HEK293 (cell line): ENCODE data around the gene GRM4.
A peak's percentile ranks its signal among the peaks of the same experiment; 100 is the strongest.

Experiments
- CTCF ChIA-PET: fragments of 350-600 bp; formaldehyde crosslinking; extraction: SDS; loops from one replicate; lab custom pipeline; 2021; ENCODE audit warnings: antibody characterized with exemption; lab: Yijun Ruan, JAX
- POLR2A ChIA-PET: fragments of 300-600 bp; formaldehyde crosslinking; extraction: SDS; loops from one replicate; lab custom pipeline; 2020; ENCODE audit warnings: antibody characterized with exemption, inconsistent platforms; lab: Yijun Ruan, JAX
- H3K27ac ChIP-seq: fragments of 200-500 bp; sonication (Bioruptor generic); 2 replicates; pipeline ENCODE4 v1.5.1; 2014; ENCODE audit warnings: low read depth, low read length, control low read depth, inconsistent platforms; ENCODE audit errors: extremely low read depth
- H3K36me3 ChIP-seq, 2 experiments: fragments of 200-500 bp in 1 of 2; sonication (Bioruptor generic) in 1 of 2; 1 replicate in 1 of 2; 2 replicates in 1 of 2; pipeline ENCODE4 v1.5.1; 2014 to 2017; ENCODE audit warnings: inconsistent platforms in 2 of 2, low read length in 2 of 2; ENCODE audit not compliant: control insufficient read depth in 2 of 2, insufficient read depth in 1 of 2
- H3K4me1 ChIP-seq: fragments of 200-500 bp; sonication (Bioruptor generic); 2 replicates; pipeline ENCODE4 v1.5.1; 2014; ENCODE audit warnings: mild to moderate bottlenecking, low read length, inconsistent platforms; ENCODE audit not compliant: control insufficient read depth, insufficient read depth
- H3K4me3 ChIP-seq: 2 replicates; pipeline ENCODE4 v1.5.1; 2011; ENCODE audit warnings: low read depth, mild to moderate bottlenecking, control low read depth, low read length, moderate library complexity
- H3K9me3 ChIP-seq: fragments of 200-500 bp; sonication (Bioruptor generic); 2 replicates; pipeline ENCODE4 v1.5.1; 2014; ENCODE audit warnings: low read depth, low read length, inconsistent platforms; ENCODE audit not compliant: control insufficient read depth, insufficient read depth
- BCL6B ChIP-seq: fragments of 450-650 bp; formaldehyde crosslinking; IDR thresholded peaks from 2 replicates; pipeline ENCODE4 v1.5.1; 2017; ENCODE audit warnings: missing biosample characterization, missing genetic modification characterization
- PRDM4 ChIP-seq: fragments of 450-650 bp; formaldehyde crosslinking; IDR thresholded peaks from 2 replicates; pipeline ENCODE4 v1.5.1; 2017; ENCODE audit warnings: missing biosample characterization, missing genetic modification characterization
- REPIN1 ChIP-seq: fragments of 450-650 bp; formaldehyde crosslinking; IDR thresholded peaks from 2 replicates; pipeline ENCODE4 v1.5.1; 2017; ENCODE audit warnings: missing biosample characterization, missing genetic modification characterization, low read depth
- ZBTB1 ChIP-seq: fragments of 450-650 bp; formaldehyde crosslinking; IDR thresholded peaks from 2 replicates; pipeline ENCODE4 v1.5.1; 2016; ENCODE audit warnings: missing biosample characterization, missing genetic modification characterization
- ZBTB21 ChIP-seq: fragments of 450-650 bp; formaldehyde crosslinking; IDR thresholded peaks from 2 replicates; pipeline ENCODE4 v1.5.1; 2017; ENCODE audit warnings: missing biosample characterization, missing genetic modification characterization
- ZBTB48 ChIP-seq: fragments of 450-650 bp; formaldehyde crosslinking; IDR thresholded peaks from 2 replicates; pipeline ENCODE4 v1.5.1; 2016; ENCODE audit warnings: missing biosample characterization, missing genetic modification characterization
- ZBTB8A ChIP-seq: fragments of 450-650 bp; formaldehyde crosslinking; IDR thresholded peaks from 2 replicates; pipeline ENCODE4 v1.5.1; 2016; ENCODE audit warnings: missing biosample characterization, missing genetic modification characterization
- ZEB2 ChIP-seq: fragments of 450-650 bp; formaldehyde crosslinking; IDR thresholded peaks from 2 replicates; pipeline ENCODE4 v1.5.1; 2016; ENCODE audit warnings: missing biosample characterization, missing genetic modification characterization
- ZNF138 ChIP-seq: fragments of 450-650 bp; formaldehyde crosslinking; IDR thresholded peaks from 2 replicates; pipeline ENCODE4 v1.5.1; 2016; ENCODE audit warnings: missing biosample characterization, missing genetic modification characterization, borderline replicate concordance
- ZNF23 ChIP-seq: fragments of 450-650 bp; formaldehyde crosslinking; IDR thresholded peaks from 2 replicates; pipeline ENCODE4 v1.5.1; 2016; ENCODE audit warnings: missing biosample characterization, missing genetic modification characterization, borderline replicate concordance
- ZNF274 ChIP-seq, 2 experiments: fragments of 200-500 bp in 1 of 2; fragments of 450-650 bp in 1 of 2; sonication (Bioruptor generic) in 1 of 2; formaldehyde crosslinking in 1 of 2; IDR thresholded peaks; 2 replicates each; pipeline versions ENCODE4 v1.5.1 to v1.6.1; 2014 to 2016; ENCODE audit warnings: borderline replicate concordance in 1 of 2, inconsistent platforms in 1 of 2, low read length in 1 of 2, missing biosample characterization in 1 of 2, missing genetic modification characterization in 1 of 2
- ZNF280C ChIP-seq: fragments of 450-650 bp; formaldehyde crosslinking; IDR thresholded peaks from 2 replicates; pipeline ENCODE4 v1.5.1; 2016; ENCODE audit warnings: missing biosample characterization, missing genetic modification characterization
- ZNF324 ChIP-seq: fragments of 450-650 bp; formaldehyde crosslinking; IDR thresholded peaks from 2 replicates; pipeline ENCODE4 v1.5.1; 2016; ENCODE audit warnings: missing biosample characterization, missing genetic modification characterization
- ZNF341 ChIP-seq: fragments of 450-650 bp; formaldehyde crosslinking; IDR thresholded peaks from 2 replicates; pipeline ENCODE4; 2016; ENCODE audit warnings: low read depth, missing biosample characterization, missing genetic modification characterization
- ZNF350 ChIP-seq: fragments of 450-650 bp; formaldehyde crosslinking; IDR thresholded peaks from 2 replicates; pipeline ENCODE4 v1.5.0; 2017; ENCODE audit warnings: missing biosample characterization, mild to moderate bottlenecking, missing genetic modification characterization
- ZNF391 ChIP-seq: fragments of 450-650 bp; formaldehyde crosslinking; IDR thresholded peaks from 2 replicates; pipeline ENCODE4 v1.5.1; 2016; ENCODE audit warnings: low read depth, missing biosample characterization, missing genetic modification characterization, borderline replicate concordance
- ZNF473 ChIP-seq: fragments of 450-650 bp; formaldehyde crosslinking; IDR thresholded peaks from 2 replicates; pipeline ENCODE4 v1.5.1; 2017; ENCODE audit warnings: missing biosample characterization, missing genetic modification characterization
- ZNF549 ChIP-seq: fragments of 450-650 bp; IDR thresholded peaks from 2 replicates; pipeline ENCODE4 v1.5.1; 2018; ENCODE audit warnings: missing biosample characterization, missing genetic modification characterization, mild to moderate bottlenecking, inconsistent platforms, moderate library complexity
- ZNF629 ChIP-seq: fragments of 450-650 bp; formaldehyde crosslinking; IDR thresholded peaks from 2 replicates; pipeline ENCODE4 v1.5.1; 2017; ENCODE audit warnings: missing biosample characterization, missing genetic modification characterization
- ZNF639 ChIP-seq: fragments of 450-650 bp; formaldehyde crosslinking; IDR thresholded peaks from 2 replicates; pipeline ENCODE4 v1.5.1; 2016; ENCODE audit warnings: missing biosample characterization, missing genetic modification characterization
- ZNF664 ChIP-seq: fragments of 450-650 bp; formaldehyde crosslinking; IDR thresholded peaks from 2 replicates; pipeline ENCODE4 v1.5.1; 2016; ENCODE audit warnings: missing biosample characterization, missing genetic modification characterization
- ZNF677 ChIP-seq: fragments of 450-650 bp; IDR thresholded peaks from 2 replicates; pipeline ENCODE4 v1.5.0; 2018; ENCODE audit warnings: missing biosample characterization, mild to moderate bottlenecking, missing genetic modification characterization, moderate library complexity

Gene GRM4

GRCh38 chr6:34071884-34072379, 74.0 kb downstream of the GRM4 start (continued):
- TF ChIP-seq ZNF280C (tag by site-specific recombination) (no peak), ZNF23 (tag by site-specific recombination) (no peak), ZNF473 (tag by site-specific recombination) (peak; percentile 39), ZBTB1 (tag by site-specific recombination) (no peak), ZNF341 (tag by site-specific recombination) (no peak), ZEB2 (tag by site-specific recombination) (no peak), ZNF677 (tag by site-specific recombination) (no peak), ZNF324 (no peak), ZBTB8A (no peak), ZNF391 (tag by site-specific recombination) (peak; percentile 62; the same call in 1 of the 2 replicates), ZNF664 (no peak), ZNF350 (tag by site-specific recombination) (no peak), ZNF274 (IDR thresholded peaks at IDR 0.05; ENCODE audit: low read length) (no peak), ZNF274 (tag by site-specific recombination; IDR thresholded peaks at IDR 0.05; ENCODE audit: borderline replicate concordance) (no peak; the same call in none of the 2 replicates), PRDM4 (no peak), ZNF138 (tag by site-specific recombination) (no peak)
- TF ChIP-seq, all 188 proteins: peak for 15

GRCh38 chr6:34071136-34071883, 74.6 kb downstream of the GRM4 start:
- no peaks in the 10 kb centered on the region for H3K36me3 ChIP-seq
- ChIA-PET CTCF (no interaction called here), POLR2A (interaction anchor here (0.6 kb wide), 1 partner anchor 702 kb away, joined by 6 read pairs; no protein-coding TSS in a partner anchor)
- H3K9me3 ChIP-seq, result no peaks in the 10 kb centered on the region
- H3K27ac ChIP-seq, result no peak overlapping the region
- H3K4me1 ChIP-seq, result no peaks in the 10 kb centered on the region
- no peak overlapping the region for H3K4me3 ChIP-seq
- no peak for TF ChIP-seq ZNF629 (tag by site-specific recombination)
- TF ChIP-seq ZBTB21 (tag by site-specific recombination), result no peak
- TF ChIP-seq BCL6B (tag by site-specific recombination), result no peak
- no peak for TF ChIP-seq ZNF549 (tag by site-specific recombination)
- peak; percentile 13; the same call in 1 of the 2 replicates for TF ChIP-seq ZNF639 (tag by site-specific recombination)
- TF ChIP-seq ZNF473 (tag by site-specific recombination), result no peak
- no peak for TF ChIP-seq ZBTB48 (tag by site-specific recombination)
- no peak for TF ChIP-seq REPIN1 (tag by site-specific recombination)
